Smooth muscle cell (in vitro differentiated cells): ENCODE measurements around the gene DAPK1. TPM values are rescaled to one million over a fixed set of nuclear protein-coding genes. Genes with fewer than 3 reads are reported as not detected.

Source experiments
- DNase-seq: peaks from one replicate; lab custom pipeline; 2025; ENCODE audit not compliant: unreplicated experiment; lab: John Stamatoyannopoulos, UW
- H2AFZ ChIP-seq: fragments of 200-600 bp; sonication (generic); 2 replicates; pipeline ENCODE4 v1.6.0; 2016; ENCODE audit warnings: antibody characterized with exemption, low read depth, mild to moderate bottlenecking
- H3F3A ChIP-seq: fragments of 200-600 bp; sonication (generic); 2 replicates; pipeline ENCODE4 v1.6.0; 2017; ENCODE audit warnings: antibody characterized with exemption, low read depth
- H3K27ac ChIP-seq: fragments of 200-600 bp; sonication (generic); 2 replicates; pipeline ENCODE4 v1.5.1; 2016; ENCODE audit warnings: low read depth, mild to moderate bottlenecking
- H3K27me3 ChIP-seq: fragments of 200-600 bp; sonication (generic); 2 replicates; pipeline ENCODE4 v1.6.1; 2016; ENCODE audit warnings: low read depth, mild to moderate bottlenecking
- H3K36me3 ChIP-seq: fragments of 200-600 bp; sonication (generic); 2 replicates; pipeline ENCODE4 v1.5.1; 2016; ENCODE audit warnings: low read depth
- H3K4me1 ChIP-seq: fragments of 200-600 bp; sonication (generic); 2 replicates; pipeline ENCODE4 v1.5.1; 2016; ENCODE audit warnings: low read depth
- H3K4me2 ChIP-seq: fragments of 200-600 bp; sonication (generic); 2 replicates; pipeline ENCODE4 v1.6.0; 2016; ENCODE audit warnings: mild to moderate bottlenecking
- H3K4me3 ChIP-seq: fragments of 200-600 bp; sonication (generic); 2 replicates; pipeline ENCODE4 v1.5.1; 2016; ENCODE audit warnings: mild to moderate bottlenecking
- H3K79me2 ChIP-seq: fragments of 200-600 bp; sonication (generic); 2 replicates; pipeline ENCODE4 v1.6.0; 2016; ENCODE audit warnings: low read depth, mild to moderate bottlenecking
- H3K9ac ChIP-seq: fragments of 200-600 bp; sonication (generic); 2 replicates; pipeline ENCODE4 v1.6.0; 2016; ENCODE audit warnings: low read depth
- H3K9me3 ChIP-seq: fragments of 200-600 bp; sonication (generic); replicated peaks from 2 replicates; pipeline ENCODE4 v1.5.1; 2016; ENCODE audit warnings: low read depth
- H4K20me1 ChIP-seq: fragments of 200-600 bp; sonication (generic); 2 replicates; pipeline ENCODE4 v1.6.0; 2016; ENCODE audit warnings: low read depth
- WGBS: methylation state at CpG from one replicate; pipeline ENCODE4 v1.1.7; 2016; ENCODE audit warnings: low lambda C conversion rate; 5-methylcytosine and 5-hydroxymethylcytosine counted together
- polyA plus RNA-seq: library from polyadenylated mRNA; unstranded; fragments of >200 nt; fragmentation: Nextera tagmentation; extraction: Ambion mirVana; gene quantifications from 2 replicates; pipeline ENCODE4 v1.2.1, GENCODE V29; 2016
- total RNA-seq: library from RNA; depleted of rRNA; stranded (reverse); fragments of >200 nt; gene quantifications from 2 replicates; pipeline ENCODE4 v1.2.3, GENCODE V29; 2014
- TF ChIP-seq, protein P1 (sequence below): fragments of 200-600 bp; sonication (generic); IDR thresholded peaks from 2 replicates; pipeline ENCODE4 v1.5.1; 2017; ENCODE audit warnings: borderline replicate concordance, mild to moderate bottlenecking, antibody characterized with exemption; ENCODE audit not compliant: insufficient read depth, poor library complexity, severe bottlenecking

DAPK1 gene
- total and polyA plus RNA-seq, 2 experiments from 2014 or later = 12.6 to 20.3 TPM

DNA sequence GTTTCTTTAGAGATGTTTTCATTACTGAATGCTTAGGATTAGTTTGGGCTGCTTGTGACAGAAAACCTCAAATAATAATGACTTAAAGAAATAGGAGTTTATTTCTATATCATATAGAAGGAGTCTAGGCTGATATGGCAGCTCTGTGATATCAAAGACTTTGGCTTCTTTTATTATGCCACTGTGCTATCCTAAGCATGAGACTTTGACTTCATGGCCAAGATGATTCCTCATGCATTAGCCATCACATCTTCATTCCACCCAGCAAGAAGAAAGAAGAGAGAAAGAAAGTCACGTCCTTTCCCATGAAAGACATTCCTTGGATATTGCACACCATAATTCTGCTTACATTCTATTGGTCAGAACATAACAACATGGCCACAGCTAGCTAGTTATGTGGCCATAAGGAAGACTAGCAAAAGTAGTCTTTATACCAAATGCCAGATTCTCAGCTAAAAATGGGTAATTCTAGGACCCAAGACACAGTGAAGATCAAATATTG, 76.2 kb downstream of the DAPK1 start:
- H3K4me2 ChIP-seq = no peak overlapping the region
- DNase-seq = no peak
- no peaks in the 10 kb centered on the region for H3K79me2 ChIP-seq
- peaks cover 2% of the 10 kb centered on the region for H3F3A ChIP-seq
- WGBS = 50% methylated on average over 1 of the region's 1 CpG
- H3K9me3 ChIP-seq = no peaks in the 10 kb centered on the region
- no peaks in the 10 kb centered on the region for H3K27me3 ChIP-seq
- H4K20me1 ChIP-seq = peaks cover 17% of the 10 kb centered on the region
- H3K36me3 ChIP-seq = no peaks in the 10 kb centered on the region
- no peak overlapping the region for H2AFZ ChIP-seq
- no peak overlapping the region for H3K9ac ChIP-seq
- H3K4me1 ChIP-seq = peaks cover 23% of the 10 kb centered on the region
- TF ChIP-seq, protein P1, sequence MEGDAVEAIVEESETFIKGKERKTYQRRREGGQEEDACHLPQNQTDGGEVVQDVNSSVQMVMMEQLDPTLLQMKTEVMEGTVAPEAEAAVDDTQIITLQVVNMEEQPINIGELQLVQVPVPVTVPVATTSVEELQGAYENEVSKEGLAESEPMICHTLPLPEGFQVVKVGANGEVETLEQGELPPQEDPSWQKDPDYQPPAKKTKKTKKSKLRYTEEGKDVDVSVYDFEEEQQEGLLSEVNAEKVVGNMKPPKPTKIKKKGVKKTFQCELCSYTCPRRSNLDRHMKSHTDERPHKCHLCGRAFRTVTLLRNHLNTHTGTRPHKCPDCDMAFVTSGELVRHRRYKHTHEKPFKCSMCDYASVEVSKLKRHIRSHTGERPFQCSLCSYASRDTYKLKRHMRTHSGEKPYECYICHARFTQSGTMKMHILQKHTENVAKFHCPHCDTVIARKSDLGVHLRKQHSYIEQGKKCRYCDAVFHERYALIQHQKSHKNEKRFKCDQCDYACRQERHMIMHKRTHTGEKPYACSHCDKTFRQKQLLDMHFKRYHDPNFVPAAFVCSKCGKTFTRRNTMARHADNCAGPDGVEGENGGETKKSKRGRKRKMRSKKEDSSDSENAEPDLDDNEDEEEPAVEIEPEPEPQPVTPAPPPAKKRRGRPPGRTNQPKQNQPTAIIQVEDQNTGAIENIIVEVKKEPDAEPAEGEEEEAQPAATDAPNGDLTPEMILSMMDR = no peak
- H3K4me3 ChIP-seq = no peak overlapping the region
- H3K27ac ChIP-seq = no peak overlapping the region

DNA sequence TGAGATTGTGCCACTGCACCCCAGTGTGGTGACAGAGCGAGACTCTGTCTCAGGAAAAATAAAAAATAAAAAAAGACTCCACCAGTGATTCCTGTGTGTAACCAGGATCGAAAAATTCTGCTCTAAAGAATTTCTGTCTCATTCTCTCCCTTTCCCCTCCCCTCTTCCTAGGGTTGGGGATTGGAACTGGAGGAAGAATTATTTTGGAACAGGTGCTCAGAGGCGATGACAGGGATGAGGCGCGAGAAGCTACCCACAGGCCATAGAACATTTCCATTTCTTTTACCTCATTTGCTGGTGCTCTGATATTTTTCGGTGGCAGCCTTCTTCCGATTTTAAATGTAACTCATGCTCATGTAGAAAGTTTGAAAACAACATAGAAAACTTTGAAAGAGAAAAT, 80.1 kb downstream of the DAPK1 start:
- H3K79me2 ChIP-seq = no peaks in the 10 kb centered on the region
- TF ChIP-seq, protein P1 = no peak
- peaks cover 27% of the 10 kb centered on the region for H3K4me1 ChIP-seq
- no peak overlapping the region for H3K27ac ChIP-seq
- H3K36me3 ChIP-seq = no peaks in the 10 kb centered on the region
- H3F3A ChIP-seq = peaks cover 26% of the 10 kb centered on the region
- DNase-seq = no peak
- no peak overlapping the region for H3K4me2 ChIP-seq
- 88% methylated on average over 7 of the region's 7 CpGs for whole genome bisulfite sequencing
- H4K20me1 ChIP-seq = peaks cover 12% of the 10 kb centered on the region
- no peak overlapping the region for H3K9ac ChIP-seq
- no peaks in the 10 kb centered on the region for H3K9me3 ChIP-seq
- H3K4me3 ChIP-seq = no peak overlapping the region
- no peak overlapping the region for H2AFZ ChIP-seq
- no peaks in the 10 kb centered on the region for H3K27me3 ChIP-seq

GRCh38 chr9:87578625-87579024, 81.0 kb downstream of the DAPK1 start:
- Histone ChIP-seq H3F3A (peaks cover 26% of the 10 kb centered on the region), H3K4me1 (peaks cover 27% of the 10 kb centered on the region), H3K4me3 (no peak overlapping the region), H2AFZ (no peak overlapping the region), H3K27me3 (no peaks in the 10 kb centered on the region), H4K20me1 (peaks cover 12% of the 10 kb centered on the region), H3K27ac (peak overlapping the region; percentile 74), H3K79me2 (no peaks in the 10 kb centered on the region), H3K9ac (no peak overlapping the region), H3K4me2 (peak overlapping the region; percentile 66), H3K9me3 (no peaks in the 10 kb centered on the region), H3K36me3 (no peaks in the 10 kb centered on the region)
- WGBS = 20% methylated on average over 2 of the region's 2 CpGs
- no peak for DNase-seq
- TF ChIP-seq, protein P1 = no peak

GRCh38 chr9:87579781-87580541, 82.3 kb downstream of the DAPK1 start:
- H3K4me3 ChIP-seq = no peak overlapping the region
- H3K79me2 ChIP-seq = no peaks in the 10 kb centered on the region
- no peaks in the 10 kb centered on the region for H3K27me3 ChIP-seq
- TF ChIP-seq, protein P1 = no peak
- no peak for DNase-seq
- no peaks in the 10 kb centered on the region for H3K9me3 ChIP-seq
- H3K9ac ChIP-seq = no peak overlapping the region
- H3F3A ChIP-seq = peaks cover 26% of the 10 kb centered on the region
- peak overlapping the region; percentile 74 for H3K27ac ChIP-seq
- peak overlapping the region; percentile 66 for H3K4me2 ChIP-seq
- H2AFZ ChIP-seq = no peak overlapping the region
- H3K36me3 ChIP-seq = no peaks in the 10 kb centered on the region
- peaks cover 12% of the 10 kb centered on the region for H4K20me1 ChIP-seq
- 42% methylated on average over 2 of the region's 2 CpGs for WGBS
- peaks cover 27% of the 10 kb centered on the region for H3K4me1 ChIP-seq
